ENCODE results near the gene MYO18B.

DNA sequence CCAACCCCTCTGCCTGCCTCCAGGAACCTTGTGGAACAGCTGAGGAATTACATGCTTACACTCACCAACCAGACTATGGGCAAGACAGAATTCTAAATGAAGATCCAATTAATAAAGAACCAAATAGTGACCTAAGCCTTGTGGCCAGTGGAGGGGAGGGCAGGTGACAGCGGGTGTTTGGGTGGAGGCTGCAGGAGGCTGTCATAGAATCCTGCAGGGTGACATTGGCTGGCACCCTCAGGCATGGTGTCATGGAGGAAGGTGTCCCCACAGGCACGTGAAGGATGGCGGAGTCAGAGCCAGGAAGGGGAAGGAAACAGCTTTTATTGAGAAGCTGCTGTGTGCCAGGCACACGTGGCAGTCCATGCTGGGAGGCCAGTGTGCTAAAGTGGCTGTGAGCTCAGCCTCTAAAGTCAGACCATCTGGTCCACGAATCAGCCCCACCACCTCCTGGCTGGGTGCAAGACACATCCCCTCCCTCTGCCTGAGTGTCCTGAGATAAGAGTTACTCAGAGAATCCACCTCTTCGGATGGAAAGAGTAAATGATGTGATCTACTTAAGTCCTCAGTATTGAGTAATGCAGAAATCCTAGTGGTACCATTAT lies 8.7 kb downstream of the MYO18B start:
- TF ChIP-seq TAF1 (IDR thresholded peaks at IDR 0.05; ENCODE audit: low read depth, low read length) (no peak), POLR2A (IDR thresholded peaks at IDR 0.05; ENCODE audit: low read depth, low read length) (no peak)
